HepG2 (cell line): ENCODE measurements around the gene ZNF345. TPM values are rescaled to one million over a fixed set of nuclear protein-coding genes. Genes with fewer than 3 reads are reported as not detected.

ENCODE experiments used
- AHR ChIP-seq: IDR thresholded peaks from 2 replicates; pipeline ENCODE4 v1.6.1; 2018; ENCODE audit warnings: missing genetic modification reagents, missing compliant biosample characterization
- KDM5A ChIP-seq: fragments of 200-600 bp; sonication (generic); IDR thresholded peaks from 2 replicates; pipeline ENCODE4 v1.7.0; 2018; ENCODE audit warnings: antibody characterized with exemption, mild to moderate bottlenecking, low read length, borderline replicate concordance
- SIX4 ChIP-seq: sonication (generic); formaldehyde crosslinking; IDR thresholded peaks from 2 replicates; pipeline ENCODE4 v1.4.0; 2020; ENCODE audit warnings: missing genetic modification reagents
- YEATS4 ChIP-seq: sonication (generic); formaldehyde crosslinking; IDR thresholded peaks from 2 replicates; pipeline ENCODE4 v1.4.0; 2020; ENCODE audit warnings: missing genetic modification reagents, borderline replicate concordance
- ZBTB40 ChIP-seq, 2 experiments: fragments of 450-650 bp in 1 of 2; sonication (generic) in 1 of 2; formaldehyde crosslinking in 1 of 2; IDR thresholded peaks; 2 replicates each; pipeline versions ENCODE4 v1.6.1 to v1.8.0; 2016 to 2022; ENCODE audit warnings: antibody characterized with exemption in 1 of 2, mild to moderate bottlenecking in 1 of 2, missing genetic modification reagents in 1 of 2
- ZBTB7A ChIP-seq: sonication (generic); formaldehyde crosslinking; IDR thresholded peaks from 2 replicates; pipeline ENCODE4 v1.8.0; 2022; ENCODE audit warnings: mild to moderate bottlenecking, missing genetic modification reagents
- ZNF646 ChIP-seq: sonication (generic); formaldehyde crosslinking; IDR thresholded peaks from 2 replicates; pipeline ENCODE4 v1.9.0; 2021; ENCODE audit warnings: mild to moderate bottlenecking, missing genetic modification reagents
- ZSCAN12 ChIP-seq: sonication (generic); formaldehyde crosslinking; IDR thresholded peaks from 2 replicates; pipeline ENCODE4 v1.9.0; 2021; ENCODE audit warnings: mild to moderate bottlenecking, missing genetic modification reagents
- ZSCAN31 ChIP-seq: sonication (generic); formaldehyde crosslinking; IDR thresholded peaks from 2 replicates; pipeline ENCODE4 v1.5.0; 2020; ENCODE audit warnings: low read depth, mild to moderate bottlenecking, missing genetic modification reagents
- polyA plus RNA-seq, 8 experiments: library from polyadenylated mRNA; depleted of rRNA in 3 of 8; stranded (reverse) in 7 of 8; unstranded in 1 of 8; fragments of >200 nt; fragmentation: Illumina TruSeq in 4 of 8; extraction: Trizol in 4 of 8; gene quantifications; 2 replicates each; pipeline versions ENCODE4 v1.2.1 to v1.2.3, GENCODE V29; 2011 to 2016; ENCODE audit warnings: low read depth in 4 of 8, missing spikeins in 1 of 8, mixed read lengths in 1 of 8; ENCODE audit not compliant: insufficient read depth in 1 of 8
- total RNA-seq, 5 experiments: library from RNA; depleted of rRNA; stranded (reverse); fragments of >200 nt; fragmentation: Illumina TruSeq; extraction: Trizol; gene quantifications; 2 replicates each; pipeline ENCODE4 v1.2.3, GENCODE V29; 2016; ENCODE audit warnings: low read depth in 1 of 5
- TF ChIP-seq, protein P1 (sequence below): sonication (generic); formaldehyde crosslinking; IDR thresholded peaks from 2 replicates; pipeline ENCODE4 v1.4.0; 2020; ENCODE audit warnings: missing genetic modification reagents

ZNF345 gene
- total and polyA plus RNA-seq, 2 of the 13 experiments (the other 11 are each of a cell fraction or from before 2014, with no cell fraction given), result 2.6 to 2.9 TPM

DNA sequence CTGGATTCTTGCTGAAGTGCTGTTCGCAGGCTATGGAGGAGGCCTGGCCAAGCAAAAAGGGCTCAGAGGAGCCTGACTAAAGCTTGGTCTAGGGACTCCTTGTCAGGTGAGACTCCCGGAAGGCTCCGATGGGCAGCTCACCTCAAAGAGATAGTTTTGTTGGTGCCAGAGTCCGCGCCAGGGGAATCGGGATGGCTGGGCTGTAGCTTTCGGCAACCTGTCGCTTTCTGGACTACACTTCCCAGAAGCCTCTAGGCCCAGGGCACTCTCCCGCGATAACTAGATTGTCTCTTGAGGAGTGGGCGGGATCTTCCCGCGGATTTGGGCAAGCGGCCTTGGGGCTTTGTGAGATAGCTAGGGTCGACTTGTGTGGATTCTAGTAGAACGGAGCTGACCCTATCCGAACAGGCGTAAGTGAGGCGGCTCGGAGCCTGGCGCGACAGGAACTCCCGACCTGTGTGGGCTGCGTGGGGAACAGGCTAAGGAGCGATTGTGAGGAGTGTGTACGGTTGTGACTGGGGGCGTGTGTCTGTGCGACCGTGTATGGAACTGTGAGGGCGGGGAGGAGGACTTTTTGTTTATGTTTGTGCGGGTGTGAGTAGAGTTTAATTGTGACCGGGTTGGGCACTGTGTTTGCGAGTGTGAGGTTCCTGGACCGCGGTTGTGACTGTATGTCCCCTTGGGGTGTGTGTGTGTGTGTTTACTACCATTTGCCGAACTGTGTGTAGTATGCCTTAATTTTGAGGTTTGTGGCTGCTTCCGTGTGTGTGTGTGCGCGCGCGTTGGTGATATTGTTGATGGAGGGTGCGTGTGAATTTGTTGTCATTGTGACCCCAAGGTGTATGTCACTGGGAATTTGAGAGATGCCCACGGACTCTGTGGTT lies at the start of gene ZNF345 (continued):
- TF ChIP-seq ZBTB40 (IDR thresholded peaks at IDR 0.05) (no peak), ZBTB40 (CRISPR knock-in tag; IDR thresholded peaks at IDR 0.05) (peak; percentile 26; the same call in 1 of the 2 replicates), ZSCAN31 (CRISPR knock-in tag) (0 out of 2 replicates have a peak, but pooled peaks have one; percentile 13), ZNF646 (CRISPR knock-in tag) (peak; percentile 91), AHR (CRISPR knock-in tag) (no peak), KDM5A (peak; percentile 86), ZBTB7A (no peak), ZSCAN12 (CRISPR knock-in tag) (no peak), SIX4 (CRISPR knock-in tag) (no peak), YEATS4 (CRISPR knock-in tag) (peak; percentile 71)
- TF ChIP-seq, protein P1, sequence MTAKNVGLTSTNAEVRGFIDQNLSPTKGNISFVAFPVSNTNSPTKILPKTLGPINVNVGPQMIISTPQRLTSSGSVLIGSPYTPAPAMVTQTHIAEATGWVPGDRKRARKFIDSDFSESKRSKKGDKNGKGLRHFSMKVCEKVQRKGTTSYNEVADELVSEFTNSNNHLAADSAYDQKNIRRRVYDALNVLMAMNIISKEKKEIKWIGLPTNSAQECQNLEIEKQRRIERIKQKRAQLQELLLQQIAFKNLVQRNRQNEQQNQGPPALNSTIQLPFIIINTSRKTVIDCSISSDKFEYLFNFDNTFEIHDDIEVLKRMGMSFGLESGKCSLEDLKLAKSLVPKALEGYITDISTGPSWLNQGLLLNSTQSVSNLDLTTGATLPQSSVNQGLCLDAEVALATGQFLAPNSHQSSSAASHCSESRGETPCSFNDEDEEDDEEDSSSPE (CRISPR knock-in tag), result peak; percentile 72; the same call in 1 of the 2 replicates
